Gastroesophageal sphincter (tissue), 4 donors: Measurements from ENCODE around the gene HSD17B11. TPM values are rescaled to one million over a fixed set of nuclear protein-coding genes. Genes with fewer than 3 reads are reported as not detected.
"Not testable (repeated sequence)": the region's sequence is repeated elsewhere in the genome, so short reads cannot be mapped to it uniquely, and the experiment has no call there.

Experiments used
- ATAC-seq: fragments of 150-250 bp; one replicate; pipeline ENCODE4 v1.9.1; 2016; ENCODE audit warnings: mild to moderate bottlenecking, moderate library complexity
- H3K27ac ChIP-seq, 4 donors: fragments of 200-600 bp; sonication (generic) in 3 of 4; 1 replicate in 3 of 4; 2 replicates in 1 of 4; pipeline ENCODE4 v1.5.1; 2016 to 2019
- H3K27me3 ChIP-seq: fragments of 200-600 bp; sonication (generic); one replicate; pipeline ENCODE4 v1.5.1; 2019
- H3K36me3 ChIP-seq, 2 donors: fragments of 200-600 bp; sonication (generic); one replicate each; pipeline ENCODE4 v1.5.1; 2019; ENCODE audit warnings: control low read depth in 1 of 2
- H3K4me1 ChIP-seq, 3 donors: fragments of 200-600 bp; sonication (generic); 1 replicate in 2 of 3; 2 replicates in 1 of 3; pipeline ENCODE4 v1.5.1; 2016 to 2019; ENCODE audit warnings: control low read depth in 2 of 3
- H3K4me3 ChIP-seq, 2 donors: fragments of 200-600 bp; sonication (generic); one replicate each; pipeline ENCODE4 v1.5.1; 2019; ENCODE audit warnings: mild to moderate bottlenecking in 1 of 2, moderate library complexity in 1 of 2
- H3K9me3 ChIP-seq, 3 donors: fragments of 200-600 bp; sonication (generic); one replicate each; pipeline ENCODE4 v1.5.1; 2017 to 2019; ENCODE audit warnings: control low read depth in 2 of 3
- EP300 ChIP-seq: sonication (generic); formaldehyde crosslinking; IDR thresholded peaks from one replicate; pipeline ENCODE4 v1.6.1; 2017; ENCODE audit warnings: antibody characterized with exemption, mild to moderate bottlenecking
- POLR2A ChIP-seq, 2 donors: fragments of 450-650 bp; IDR thresholded peaks; one replicate each; pipeline ENCODE4 v1.6.1; 2017; ENCODE audit warnings: antibody characterized with exemption in 2 of 2, mild to moderate bottlenecking in 2 of 2, moderate library complexity in 1 of 2
- POLR2AphosphoS5 ChIP-seq: sonication (generic); formaldehyde crosslinking; IDR thresholded peaks from one replicate; pipeline ENCODE4 v1.6.1; 2017; ENCODE audit warnings: antibody characterized with exemption
- WGBS, 2 donors: methylation state at CpG; one replicate each; pipeline ENCODE4 v1.1.5; 2018; ENCODE audit warnings: low coverage in 1 of 2; 5-methylcytosine and 5-hydroxymethylcytosine counted together
- total RNA-seq, 4 donors: library from RNA; depleted of rRNA; stranded (reverse); fragments of >200 nt; gene quantifications; one replicate each; pipeline ENCODE4 v1.1.0, GENCODE V29; 2016
- TF ChIP-seq, protein P1 (sequence below), 4 experiments: fragments of 200-600 bp in 2 of 4; fragments of 450-650 bp in 2 of 4; sonication (generic) in 1 of 4; IDR thresholded peaks; one replicate each; pipeline ENCODE4 v1.5.1; 2017 to 2019; ENCODE audit warnings: antibody characterized with exemption in 4 of 4, mild to moderate bottlenecking in 2 of 4, moderate library complexity in 2 of 4

HSD17B11 gene
- total RNA-seq, 4 donors from 2014 or later = 32.7 to 98.0 (median 65.4) TPM

DNA sequence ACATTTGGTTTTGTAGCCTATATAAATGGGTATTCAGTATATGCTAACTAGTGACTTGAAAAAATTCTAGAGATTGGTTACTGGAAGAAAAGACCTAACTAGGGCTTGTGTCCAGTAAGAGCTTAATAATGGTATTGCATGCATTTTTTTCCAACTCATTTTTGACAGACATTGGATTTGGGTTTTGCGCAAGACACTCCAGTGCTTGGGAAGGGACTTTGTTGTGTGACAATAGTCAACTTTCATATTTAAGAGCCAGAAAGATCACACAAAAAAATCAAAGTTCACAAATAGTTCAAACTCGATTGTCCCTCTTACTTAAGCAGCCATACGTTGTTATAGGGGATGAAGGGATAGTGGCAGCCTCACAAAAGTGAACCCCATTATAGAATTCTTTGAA is 1.2 kb upstream of the HSD17B11 start:
- no peak for ATAC-seq
- 86 to 88% methylated on average over 3 of the region's 3 CpGs for WGBS, 2 donors
- no peak for TF ChIP-seq EP300
- TF ChIP-seq, protein P1, sequence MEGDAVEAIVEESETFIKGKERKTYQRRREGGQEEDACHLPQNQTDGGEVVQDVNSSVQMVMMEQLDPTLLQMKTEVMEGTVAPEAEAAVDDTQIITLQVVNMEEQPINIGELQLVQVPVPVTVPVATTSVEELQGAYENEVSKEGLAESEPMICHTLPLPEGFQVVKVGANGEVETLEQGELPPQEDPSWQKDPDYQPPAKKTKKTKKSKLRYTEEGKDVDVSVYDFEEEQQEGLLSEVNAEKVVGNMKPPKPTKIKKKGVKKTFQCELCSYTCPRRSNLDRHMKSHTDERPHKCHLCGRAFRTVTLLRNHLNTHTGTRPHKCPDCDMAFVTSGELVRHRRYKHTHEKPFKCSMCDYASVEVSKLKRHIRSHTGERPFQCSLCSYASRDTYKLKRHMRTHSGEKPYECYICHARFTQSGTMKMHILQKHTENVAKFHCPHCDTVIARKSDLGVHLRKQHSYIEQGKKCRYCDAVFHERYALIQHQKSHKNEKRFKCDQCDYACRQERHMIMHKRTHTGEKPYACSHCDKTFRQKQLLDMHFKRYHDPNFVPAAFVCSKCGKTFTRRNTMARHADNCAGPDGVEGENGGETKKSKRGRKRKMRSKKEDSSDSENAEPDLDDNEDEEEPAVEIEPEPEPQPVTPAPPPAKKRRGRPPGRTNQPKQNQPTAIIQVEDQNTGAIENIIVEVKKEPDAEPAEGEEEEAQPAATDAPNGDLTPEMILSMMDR (IDR thresholded peaks at IDR 0.05) = no peak

DNA sequence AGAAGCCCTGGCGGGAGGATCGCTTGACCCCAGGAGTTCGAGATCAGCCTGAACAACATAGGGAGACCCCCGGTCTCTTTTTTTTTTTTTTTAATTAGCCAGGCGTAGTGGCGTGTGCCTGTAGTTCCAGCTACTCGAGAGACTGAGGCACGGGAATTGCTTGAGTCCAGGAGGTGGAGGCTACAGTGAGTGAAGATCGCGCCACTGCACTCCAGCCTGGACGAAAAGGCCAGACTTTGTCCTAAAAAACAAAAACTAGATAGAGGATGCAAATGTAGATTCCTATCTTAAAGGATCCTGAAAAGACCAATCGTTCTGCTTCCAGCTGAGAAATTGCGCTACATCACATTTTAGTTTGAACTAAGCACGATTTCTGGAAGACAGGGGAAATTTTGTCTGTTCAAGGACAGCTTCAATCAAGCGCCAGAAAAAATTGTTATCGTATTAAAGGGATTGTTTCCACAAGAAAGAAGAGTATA is 627 bp upstream of the HSD17B11 start:
- TF ChIP-seq, protein P1 (IDR thresholded peaks at IDR 0.05) = no peak
- TF ChIP-seq EP300 (no peak), POLR2AphosphoS5 (no peak), POLR2A (IDR thresholded peaks at IDR 0.05) (no peak)
- peak overlapping the region; percentile 67 to 98 for H3K4me3 ChIP-seq
- WGBS, 2 donors = 7 to 19% methylated on average over 5 to 13 of the region's 16 CpGs
- H3K4me1 ChIP-seq = peaks cover 0 to 42% (median 0%) of the 10 kb centered on the region in 3 donors
- ATAC-seq = peak; percentile 19
- H3K36me3 ChIP-seq = no peaks in the 10 kb centered on the region
- peaks cover 0 to 5% (median 0%) of the 10 kb centered on the region in 3 donors for H3K9me3 ChIP-seq
- H3K27me3 ChIP-seq = no peaks in the 10 kb centered on the region
- H3K27ac ChIP-seq = peak overlapping the region; percentile 87 to 99 (median 91)

More for the DNA sequence above, 1.2 kb upstream of the HSD17B11 start:
- H3K36me3 ChIP-seq = no peaks in the 10 kb centered on the region
- H3K4me1 ChIP-seq = peaks cover 0 to 39% (median 0%) of the 10 kb centered on the region in 3 donors
- H3K27me3 ChIP-seq = no peaks in the 10 kb centered on the region
- peak overlapping the region in 3 of 4 donors; percentile 87 to 92 (median 90) for H3K27ac ChIP-seq
- no peak overlapping the region for H3K4me3 ChIP-seq
- H3K9me3 ChIP-seq = peaks cover 0 to 5% (median 0%) of the 10 kb centered on the region in 3 donors

DNA sequence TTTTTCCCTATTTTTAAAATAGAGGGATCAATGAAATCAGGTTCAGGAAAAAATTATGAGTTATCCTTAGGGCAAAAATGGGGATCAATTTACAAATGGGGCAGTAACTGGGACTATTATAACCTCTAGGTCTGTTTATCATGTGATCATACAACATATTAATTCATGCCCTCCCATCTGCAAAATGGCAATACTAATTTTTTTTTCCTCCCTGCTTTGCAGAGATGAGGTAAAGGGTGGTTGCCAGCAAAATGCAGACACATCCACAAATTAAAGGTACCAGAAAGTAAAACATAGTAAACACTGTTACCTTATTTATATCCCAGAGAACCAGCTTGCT is 467 bp downstream of the HSD17B11 start:
- peak overlapping the region; percentile 87 to 99 (median 91) for H3K27ac ChIP-seq
- peaks cover 0 to 42% (median 0%) of the 10 kb centered on the region in 3 donors for H3K4me1 ChIP-seq
- no peak for ATAC-seq
- H3K4me3 ChIP-seq = peak overlapping the region; percentile 67 to 98
- TF ChIP-seq, protein P1 (IDR thresholded peaks at IDR 0.05) = no peak
- no peak for TF ChIP-seq POLR2AphosphoS5
- no peak for TF ChIP-seq EP300
- no peak for TF ChIP-seq POLR2A (IDR thresholded peaks at IDR 0.05)
- no peaks in the 10 kb centered on the region for H3K27me3 ChIP-seq
- H3K9me3 ChIP-seq = peaks cover 0 to 5% (median 0%) of the 10 kb centered on the region in 3 donors
- H3K36me3 ChIP-seq = no peaks in the 10 kb centered on the region

DNA sequence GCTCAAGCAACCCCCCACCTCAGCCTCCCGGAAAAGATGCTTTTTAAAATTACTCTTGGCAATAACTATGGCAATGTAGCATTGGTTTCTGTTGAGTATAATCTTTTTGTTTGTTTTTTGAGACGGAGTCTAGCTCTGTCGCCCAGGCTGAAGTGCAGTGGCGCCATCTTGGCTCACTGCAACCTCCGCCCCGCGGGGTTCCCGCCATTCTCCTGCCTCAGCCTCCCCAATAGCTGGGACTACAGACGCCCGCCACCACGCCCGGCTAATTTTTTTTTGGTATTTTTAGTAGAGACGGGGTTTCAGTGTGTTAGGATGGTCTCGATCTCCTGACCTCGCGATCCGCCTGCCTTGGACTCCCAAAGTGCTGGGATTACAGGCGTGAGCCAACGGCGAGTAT is 933 bp downstream of the HSD17B11 start:
- Histone ChIP-seq H3K27ac (peak overlapping the region in 2 of 4 donors; percentile 87 to 92), H3K4me1 (peaks cover 0 to 42% (median 0%) of the 10 kb centered on the region in 3 donors), H3K4me3 (peak overlapping the region; percentile 67 to 98)
- ATAC-seq, H3K9me3 ChIP-seq, H3K27me3 ChIP-seq, H3K36me3 ChIP-seq: not testable (repeated sequence)
- 47 to 73% methylated on average over 10 to 12 of the region's 20 CpGs for WGBS, 2 donors

DNA sequence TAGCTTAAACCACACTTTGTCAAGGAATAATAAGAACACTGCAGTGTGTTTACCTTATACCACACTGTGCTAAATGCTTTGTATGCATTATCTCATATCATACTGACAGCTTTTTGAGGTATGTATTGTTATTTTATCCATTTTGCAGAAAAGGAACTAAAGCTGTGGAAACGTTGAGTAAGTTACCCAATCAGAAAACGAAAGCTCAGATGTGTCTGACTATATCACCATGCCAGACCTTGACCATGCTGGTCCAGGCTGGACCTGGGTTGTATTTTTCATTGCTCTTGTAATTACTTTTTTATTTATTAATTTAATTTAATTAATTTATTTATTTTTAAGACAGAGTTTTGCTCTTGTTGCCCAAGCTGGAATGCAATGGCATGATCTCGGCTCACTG is 2.1 kb downstream of the HSD17B11 start:
- no peak for TF ChIP-seq POLR2AphosphoS5
- TF ChIP-seq EP300 = no peak
- no peak for TF ChIP-seq POLR2A (IDR thresholded peaks at IDR 0.05)
- TF ChIP-seq, protein P1 (IDR thresholded peaks at IDR 0.05) = no peak
- no peak overlapping the region for H3K27ac ChIP-seq
- 80 to 88% methylated on average over 2 to 3 of the region's 3 CpGs for WGBS, 2 donors
- no peak for ATAC-seq
- H3K9me3 ChIP-seq = peaks cover 0 to 5% (median 0%) of the 10 kb centered on the region in 3 donors
- H3K4me1 ChIP-seq = peaks cover 0 to 42% (median 0%) of the 10 kb centered on the region in 3 donors
- peaks cover 0 to 9% of the 10 kb centered on the region in 2 donors for H3K36me3 ChIP-seq
- H3K27me3 ChIP-seq = no peaks in the 10 kb centered on the region
- peak overlapping the region; percentile 67 to 98 for H3K4me3 ChIP-seq
